ENCODE measurements around the gene HEXA.

GRCh38 chr15:72402726-72403125 lies 26.9 kb upstream of the HEXA start:
- TF ChIP-seq BACH2 (CRISPR knock-in tag; IDR thresholded peaks at IDR 0.05; ENCODE audit: borderline replicate concordance) (no peak), PPARA (CRISPR knock-in tag; IDR thresholded peaks at IDR 0.05; ENCODE audit: borderline replicate concordance) (no peak), ZNF565 (CRISPR knock-in tag; conservative IDR thresholded peaks at IDR 0.05; ENCODE audit: low read depth) (no peak), ARNTL (CRISPR knock-in tag; IDR thresholded peaks at IDR 0.05; ENCODE audit: borderline replicate concordance, low read depth) (no peak), ZFP30 (CRISPR knock-in tag; IDR thresholded peaks at IDR 0.05) (no peak), ZNF8 (CRISPR knock-in tag; IDR thresholded peaks at IDR 0.05) (no peak), TCF4 (CRISPR knock-in tag; IDR thresholded peaks at IDR 0.05; ENCODE audit: borderline replicate concordance) (no peak), CREB5 (CRISPR knock-in tag; IDR thresholded peaks at IDR 0.05; ENCODE audit: low read depth) (no peak), SNAI2 (CRISPR knock-in tag; IDR thresholded peaks at IDR 0.05) (no peak), ZNF70 (CRISPR knock-in tag; IDR thresholded peaks at IDR 0.05) (no peak)
- TF ChIP-seq, protein P1, sequence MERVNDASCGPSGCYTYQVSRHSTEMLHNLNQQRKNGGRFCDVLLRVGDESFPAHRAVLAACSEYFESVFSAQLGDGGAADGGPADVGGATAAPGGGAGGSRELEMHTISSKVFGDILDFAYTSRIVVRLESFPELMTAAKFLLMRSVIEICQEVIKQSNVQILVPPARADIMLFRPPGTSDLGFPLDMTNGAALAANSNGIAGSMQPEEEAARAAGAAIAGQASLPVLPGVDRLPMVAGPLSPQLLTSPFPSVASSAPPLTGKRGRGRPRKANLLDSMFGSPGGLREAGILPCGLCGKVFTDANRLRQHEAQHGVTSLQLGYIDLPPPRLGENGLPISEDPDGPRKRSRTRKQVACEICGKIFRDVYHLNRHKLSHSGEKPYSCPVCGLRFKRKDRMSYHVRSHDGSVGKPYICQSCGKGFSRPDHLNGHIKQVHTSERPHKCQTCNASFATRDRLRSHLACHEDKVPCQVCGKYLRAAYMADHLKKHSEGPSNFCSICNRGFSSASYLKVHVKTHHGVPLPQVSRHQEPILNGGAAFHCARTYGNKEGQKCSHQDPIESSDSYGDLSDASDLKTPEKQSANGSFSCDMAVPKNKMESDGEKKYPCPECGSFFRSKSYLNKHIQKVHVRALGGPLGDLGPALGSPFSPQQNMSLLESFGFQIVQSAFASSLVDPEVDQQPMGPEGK (CRISPR knock-in tag; IDR thresholded peaks at IDR 0.05; ENCODE audit: borderline replicate concordance), result no peak
- TF ChIP-seq, protein P2, sequence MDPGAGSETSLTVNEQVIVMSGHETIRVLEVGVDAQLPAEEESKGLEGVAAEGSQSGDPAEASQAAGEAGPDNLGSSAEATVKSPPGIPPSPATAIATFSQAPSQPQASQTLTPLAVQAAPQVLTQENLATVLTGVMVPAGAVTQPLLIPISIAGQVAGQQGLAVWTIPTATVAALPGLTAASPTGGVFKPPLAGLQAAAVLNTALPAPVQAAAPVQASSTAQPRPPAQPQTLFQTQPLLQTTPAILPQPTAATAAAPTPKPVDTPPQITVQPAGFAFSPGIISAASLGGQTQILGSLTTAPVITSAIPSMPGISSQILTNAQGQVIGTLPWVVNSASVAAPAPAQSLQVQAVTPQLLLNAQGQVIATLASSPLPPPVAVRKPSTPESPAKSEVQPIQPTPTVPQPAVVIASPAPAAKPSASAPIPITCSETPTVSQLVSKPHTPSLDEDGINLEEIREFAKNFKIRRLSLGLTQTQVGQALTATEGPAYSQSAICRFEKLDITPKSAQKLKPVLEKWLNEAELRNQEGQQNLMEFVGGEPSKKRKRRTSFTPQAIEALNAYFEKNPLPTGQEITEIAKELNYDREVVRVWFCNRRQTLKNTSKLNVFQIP (CRISPR knock-in tag; IDR thresholded peaks at IDR 0.05; ENCODE audit: borderline replicate concordance, low read depth), result no peak
